Endothelial cell of umbilical vein (primary cell): ENCODE results near the gene ZNF428.
"Not testable (repeated sequence)": the region's sequence is repeated elsewhere in the genome, so short reads cannot be mapped to it uniquely, and the experiment has no call there.

Experiments used
- EZH2 ChIP-seq: IDR thresholded peaks from 2 replicates; pipeline ENCODE4 v1.6.1; 2012; ENCODE audit warnings: borderline replicate concordance, low read depth, mild to moderate bottlenecking, moderate library complexity, low read length, inconsistent platforms; ENCODE audit not compliant: severe bottlenecking
- JUN ChIP-seq: IDR thresholded peaks from 2 replicates; pipeline ENCODE4 v1.6.1; 2011; ENCODE audit warnings: borderline replicate concordance, low read depth; ENCODE audit not compliant: insufficient read length, insufficient read depth
- POLR2A ChIP-seq: IDR thresholded peaks from 2 replicates; pipeline ENCODE4 v1.6.1; 2012; ENCODE audit warnings: low read depth, mild to moderate bottlenecking, control low read depth, low read length
- POLR2AphosphoS5 ChIP-seq: IDR thresholded peaks from 2 replicates; pipeline ENCODE4 v1.6.1; 2012; ENCODE audit warnings: low read depth, mild to moderate bottlenecking, control low read depth, low read length, moderate library complexity; ENCODE audit not compliant: insufficient read depth
- TF ChIP-seq, protein P1 (sequence below), 2 donors: IDR thresholded peaks; 1 replicate in 1 of 2; 2 replicates in 1 of 2; pipeline ENCODE4 v1.5.1; 2011; ENCODE audit warnings: low read length in 2 of 2, mild to moderate bottlenecking in 2 of 2, moderate library complexity in 2 of 2, control low read depth in 1 of 2, inconsistent platforms in 1 of 2, low read depth in 1 of 2; ENCODE audit not compliant: insufficient read depth in 1 of 2; ENCODE audit errors: extremely low read depth in 1 of 2

DNA sequence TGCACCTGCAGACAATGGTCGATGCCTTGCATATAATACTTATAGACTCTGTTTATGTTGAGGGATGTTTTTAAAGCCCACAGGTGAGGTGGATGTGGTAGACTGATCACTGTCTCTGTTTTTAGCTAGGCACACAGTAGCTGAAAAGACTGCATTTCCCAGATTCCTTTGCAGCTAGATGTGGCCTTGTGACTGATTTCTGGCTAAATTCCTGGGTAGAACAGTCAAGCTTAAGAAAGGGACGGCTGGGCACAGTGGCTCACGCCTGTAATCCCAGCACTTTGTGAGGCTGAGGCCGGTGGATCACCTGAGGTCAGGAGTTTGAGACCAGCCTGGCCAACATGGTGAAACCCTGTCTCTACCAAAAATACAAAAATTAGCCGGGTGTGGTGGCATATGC lies 19.1 kb downstream of the ZNF428 start:
- TF ChIP-seq POLR2AphosphoS5, EZH2, JUN, POLR2A: not testable (repeated sequence)
- TF ChIP-seq, protein P1, sequence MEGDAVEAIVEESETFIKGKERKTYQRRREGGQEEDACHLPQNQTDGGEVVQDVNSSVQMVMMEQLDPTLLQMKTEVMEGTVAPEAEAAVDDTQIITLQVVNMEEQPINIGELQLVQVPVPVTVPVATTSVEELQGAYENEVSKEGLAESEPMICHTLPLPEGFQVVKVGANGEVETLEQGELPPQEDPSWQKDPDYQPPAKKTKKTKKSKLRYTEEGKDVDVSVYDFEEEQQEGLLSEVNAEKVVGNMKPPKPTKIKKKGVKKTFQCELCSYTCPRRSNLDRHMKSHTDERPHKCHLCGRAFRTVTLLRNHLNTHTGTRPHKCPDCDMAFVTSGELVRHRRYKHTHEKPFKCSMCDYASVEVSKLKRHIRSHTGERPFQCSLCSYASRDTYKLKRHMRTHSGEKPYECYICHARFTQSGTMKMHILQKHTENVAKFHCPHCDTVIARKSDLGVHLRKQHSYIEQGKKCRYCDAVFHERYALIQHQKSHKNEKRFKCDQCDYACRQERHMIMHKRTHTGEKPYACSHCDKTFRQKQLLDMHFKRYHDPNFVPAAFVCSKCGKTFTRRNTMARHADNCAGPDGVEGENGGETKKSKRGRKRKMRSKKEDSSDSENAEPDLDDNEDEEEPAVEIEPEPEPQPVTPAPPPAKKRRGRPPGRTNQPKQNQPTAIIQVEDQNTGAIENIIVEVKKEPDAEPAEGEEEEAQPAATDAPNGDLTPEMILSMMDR (IDR thresholded peaks at IDR 0.05; ENCODE audit: extremely low read depth in 1 of 2, insufficient read depth in 1 of 2, low read depth in 1 of 2, low read length in 2 of 2) = not testable (repeated sequence)
